Measurements from ENCODE around the gene DMKN. TPM values are rescaled to one million over a fixed set of nuclear protein-coding genes. Genes with fewer than 3 reads are reported as not detected.
A peak's percentile ranks its signal among the peaks of the same experiment; 100 is the strongest.

The DMKN gene
- total RNA-seq, 2 donors from 2014 or later, result 3.7 to 7.5 TPM

GRCh38 chr19:35509861-35510625 lies 3.4 kb downstream of the DMKN start:
- no peaks in the 10 kb centered on the region for H3K9me3 Mint-ChIP-seq
- no peaks in the 10 kb centered on the region for H3K36me3 Mint-ChIP-seq (ENCODE audit: insufficient read depth in 2 of 2)
- ATAC-seq (replicated peaks in 1 of 2) (peak; percentile 81 to 84), DNase-seq (peak; percentile 83 to 86)
- no peak overlapping the region for H3K27ac Mint-ChIP-seq
- peaks cover 58% of the 10 kb centered on the region for H3K27me3 Mint-ChIP-seq (ENCODE audit: low read depth)
- H3K4me1 Mint-ChIP-seq (ENCODE audit: low read depth), result peaks cover 14% of the 10 kb centered on the region
- H3K4me3 Mint-ChIP-seq, result peak overlapping the region; percentile 80 to 82

GRCh38 chr19:35509018-35509652 lies 4.3 kb downstream of the DMKN start:
- peak; percentile 69 to 78 for ATAC-seq (replicated peaks in 1 of 2)

GRCh38 chr19:35508129-35508528 lies 5.3 kb downstream of the DMKN start:
- H3K27me3 Mint-ChIP-seq (ENCODE audit: low read depth), result peaks cover 58% of the 10 kb centered on the region

More at GRCh38 chr19:35509018-35509652, 4.3 kb downstream of the DMKN start:
- Mint-ChIP-seq H3K36me3 (ENCODE audit: insufficient read depth in 2 of 2) (no peaks in the 10 kb centered on the region), H3K27me3 (ENCODE audit: low read depth) (peaks cover 61% of the 10 kb centered on the region), H3K27ac (no peak overlapping the region), H3K9me3 (no peaks in the 10 kb centered on the region), H3K4me1 (ENCODE audit: low read depth) (peaks cover 14% of the 10 kb centered on the region), H3K4me3 (peak overlapping the region; percentile 80 to 82)
- DNase-seq, result peak; percentile 48 to 55

GRCh38 chr19:35507561-35507960 lies 5.9 kb downstream of the DMKN start:
- Mint-ChIP-seq H3K4me1 (ENCODE audit: low read depth) (peaks cover 14% of the 10 kb centered on the region), H3K27ac (no peak overlapping the region), H3K27me3 (ENCODE audit: low read depth) (peaks cover 58% of the 10 kb centered on the region), H3K9me3 (no peaks in the 10 kb centered on the region), H3K36me3 (ENCODE audit: insufficient read depth in 2 of 2) (no peaks in the 10 kb centered on the region), H3K4me3 (no peak overlapping the region)
- ATAC-seq (replicated peaks in 1 of 2) (no peak), DNase-seq (no peak)

More at GRCh38 chr19:35508129-35508528, 5.3 kb downstream of the DMKN start:
- no peak overlapping the region for H3K4me3 Mint-ChIP-seq
- no peak overlapping the region for H3K27ac Mint-ChIP-seq
- no peak for ATAC-seq (replicated peaks in 1 of 2)
- DNase-seq, result no peak
- H3K9me3 Mint-ChIP-seq, result no peaks in the 10 kb centered on the region
- peaks cover 14% of the 10 kb centered on the region for H3K4me1 Mint-ChIP-seq (ENCODE audit: low read depth)
- H3K36me3 Mint-ChIP-seq (ENCODE audit: insufficient read depth in 2 of 2), result no peaks in the 10 kb centered on the region

GRCh38 chr19:35506011-35506410 lies 7.4 kb downstream of the DMKN start:
- Mint-ChIP-seq H3K27me3 (ENCODE audit: low read depth) (peaks cover 52% of the 10 kb centered on the region), H3K27ac (no peak overlapping the region), H3K4me3 (no peak overlapping the region), H3K36me3 (ENCODE audit: insufficient read depth in 2 of 2) (no peaks in the 10 kb centered on the region), H3K4me1 (ENCODE audit: low read depth) (peaks cover 14% of the 10 kb centered on the region), H3K9me3 (no peaks in the 10 kb centered on the region)
- DNase-seq (no peak), ATAC-seq (replicated peaks in 1 of 2) (no peak)

GRCh38 chr19:35502751-35503150 lies 10.7 kb downstream of the DMKN start:
- Mint-ChIP-seq H3K4me3 (no peak overlapping the region), H3K9me3 (no peaks in the 10 kb centered on the region), H3K36me3 (ENCODE audit: insufficient read depth in 2 of 2) (no peaks in the 10 kb centered on the region), H3K27me3 (ENCODE audit: low read depth) (peaks cover 33% of the 10 kb centered on the region), H3K4me1 (ENCODE audit: low read depth) (no peaks in the 10 kb centered on the region), H3K27ac (no peak overlapping the region)
- no peak for DNase-seq
- ATAC-seq (replicated peaks in 1 of 2), result no peak

GRCh38 chr19:35501684-35502083 lies 11.8 kb downstream of the DMKN start:
- H3K9me3 Mint-ChIP-seq, result no peaks in the 10 kb centered on the region
- no peaks in the 10 kb centered on the region for H3K36me3 Mint-ChIP-seq (ENCODE audit: insufficient read depth in 2 of 2)
- no peak overlapping the region for H3K4me3 Mint-ChIP-seq
- no peak for DNase-seq
- ATAC-seq (replicated peaks in 1 of 2), result no peak
- H3K4me1 Mint-ChIP-seq (ENCODE audit: low read depth), result no peaks in the 10 kb centered on the region
- peaks cover 24% of the 10 kb centered on the region for H3K27me3 Mint-ChIP-seq (ENCODE audit: low read depth)
- no peak overlapping the region for H3K27ac Mint-ChIP-seq

- ATAC-seq (replicated peaks in 1 of 2) (no peak), DNase-seq (no peak)
- H3K27me3 Mint-ChIP-seq (ENCODE audit: low read depth), result peaks cover 18% of the 10 kb centered on the region
- no peak overlapping the region for H3K27ac Mint-ChIP-seq
- no peaks in the 10 kb centered on the region for H3K36me3 Mint-ChIP-seq (ENCODE audit: insufficient read depth in 2 of 2)
- H3K4me1 Mint-ChIP-seq (ENCODE audit: low read depth), result peaks cover under 1% of the 10 kb centered on the region
- H3K4me3 Mint-ChIP-seq, result no peak overlapping the region
- H3K9me3 Mint-ChIP-seq, result no peaks in the 10 kb centered on the region
Observed at GRCh38 chr19:35500611-35501010, 12.8 kb downstream of the DMKN start.

GRCh38 chr19:35498984-35499527 lies 14.4 kb downstream of the DMKN start:
- Mint-ChIP-seq H3K4me3 (no peak overlapping the region), H3K9me3 (no peaks in the 10 kb centered on the region), H3K4me1 (ENCODE audit: low read depth) (peaks cover 10% of the 10 kb centered on the region), H3K27ac (no peak overlapping the region), H3K27me3 (ENCODE audit: low read depth) (peaks cover 8% of the 10 kb centered on the region), H3K36me3 (ENCODE audit: insufficient read depth in 2 of 2) (no peaks in the 10 kb centered on the region)
- no peak for DNase-seq
- ATAC-seq (replicated peaks in 1 of 2), result no peak

GRCh38 chr19:35498220-35498619 lies 15.2 kb downstream of the DMKN start:
- ATAC-seq (replicated peaks in 1 of 2) (no peak), DNase-seq (no peak)
- no peak overlapping the region for H3K27ac Mint-ChIP-seq
- peaks cover 10% of the 10 kb centered on the region for H3K4me1 Mint-ChIP-seq (ENCODE audit: low read depth)
- H3K4me3 Mint-ChIP-seq, result no peak overlapping the region
- H3K9me3 Mint-ChIP-seq, result no peaks in the 10 kb centered on the region
- no peaks in the 10 kb centered on the region for H3K36me3 Mint-ChIP-seq (ENCODE audit: insufficient read depth in 2 of 2)
- H3K27me3 Mint-ChIP-seq (ENCODE audit: low read depth), result peaks cover 14% of the 10 kb centered on the region

GRCh38 chr19:35497406-35497805 lies 16.0 kb downstream of the DMKN start:
- Mint-ChIP-seq H3K36me3 (ENCODE audit: insufficient read depth in 2 of 2) (no peaks in the 10 kb centered on the region), H3K4me1 (ENCODE audit: low read depth) (peaks cover 10% of the 10 kb centered on the region), H3K27ac (no peak overlapping the region), H3K4me3 (no peak overlapping the region), H3K27me3 (ENCODE audit: low read depth) (peaks cover 12% of the 10 kb centered on the region), H3K9me3 (no peaks in the 10 kb centered on the region)
- no peak for DNase-seq
- no peak for ATAC-seq (replicated peaks in 1 of 2)

GRCh38 chr19:35495107-35496064 lies 18.1 kb downstream of the DMKN start:
- H3K4me3 Mint-ChIP-seq, result peak overlapping the region; percentile 24 to 66

More at GRCh38 chr19:35495107-35496064, 18.1 kb downstream of the DMKN start:
- Mint-ChIP-seq H3K27me3 (ENCODE audit: low read depth) (peaks cover 12% of the 10 kb centered on the region), H3K9me3 (no peaks in the 10 kb centered on the region), H3K36me3 (ENCODE audit: insufficient read depth in 2 of 2) (no peaks in the 10 kb centered on the region), H3K27ac (peak overlapping the region; percentile 25), H3K4me1 (ENCODE audit: low read depth) (peaks cover 10% of the 10 kb centered on the region)
- DNase-seq, result peak; percentile 80 to 82
- peak; percentile 93 to 96 for ATAC-seq (replicated peaks in 1 of 2)

Data from activated T-cell treated with anti-CD3 and anti-CD28 coated beads, Interleukin-2, amount 50 U/mL, for 72 hours (primary cell).